Calu3 (cell line): Measurements from ENCODE around the gene SNX18. TPM values are rescaled to one million over a fixed set of nuclear protein-coding genes. Genes with fewer than 3 reads are reported as not detected.
"Not testable (repeated sequence)": the region's sequence is repeated elsewhere in the genome, so short reads cannot be mapped to it uniquely, and the experiment has no call there.

ENCODE experiments used
- BruUV-seq: library from RNA; stranded (reverse); fragments of 400-500 nt; replicated peaks from 2 replicates; lab custom pipeline; 2021; lab: Mats Ljungman, UMichigan
- CTCF ChIA-PET: fragments of 300-600 bp; sonication (Branson Sonifier 250); formaldehyde crosslinking; loops from one replicate; lab custom pipeline; 2022; ENCODE audit warnings: antibody characterized with exemption; lab: Charles Lee
- DNase-seq: peaks from one replicate; pipeline ENCODE4 v3.0.0; 2022
- H3K27ac Mint-ChIP-seq: one replicate; pipeline ENCODE4 v1.8.0; 2022; ENCODE audit warnings: mixed read lengths; ENCODE audit not compliant: unreplicated experiment
- H3K27me3 Mint-ChIP-seq: one replicate; pipeline ENCODE4 v1.8.0; 2022; ENCODE audit warnings: mixed read lengths; ENCODE audit not compliant: unreplicated experiment
- H3K36me3 Mint-ChIP-seq: one replicate; pipeline ENCODE4 v1.8.0; 2022; ENCODE audit warnings: mild to moderate bottlenecking, moderate library complexity, mixed read lengths; ENCODE audit not compliant: insufficient read depth, unreplicated experiment
- H3K4me1 Mint-ChIP-seq: one replicate; pipeline ENCODE4 v1.8.0; 2022; ENCODE audit warnings: mild to moderate bottlenecking, low read depth, mixed read lengths; ENCODE audit not compliant: unreplicated experiment
- H3K4me3 Mint-ChIP-seq: one replicate; pipeline ENCODE4 v1.8.0; 2022; ENCODE audit warnings: mild to moderate bottlenecking, low read depth, moderate library complexity, mixed read lengths; ENCODE audit not compliant: unreplicated experiment
- H3K9me3 Mint-ChIP-seq: one replicate; pipeline ENCODE4 v1.8.0; 2022; ENCODE audit warnings: low read depth, mixed read lengths; ENCODE audit not compliant: unreplicated experiment
- intact Hi-C: fragments of 100-400 bp; cut with micrococcal nuclease; formaldehyde crosslinking; loops from one replicate; pipeline ENCODE4 v1.10.0; 2022; ENCODE audit not compliant: unreplicated experiment
- total RNA-seq: library from RNA; stranded (reverse); gene quantifications from 2 replicates; pipeline ENCODE4 v1.2.3, GENCODE V29; 2022
- TF ChIP-seq, protein P1 (sequence below): fragments of 200-600 bp; IDR thresholded peaks from one replicate; pipeline ENCODE4 v1.8.0; 2022; ENCODE audit warnings: antibody characterized with exemption; ENCODE audit not compliant: unreplicated experiment

SNX18 gene
- total RNA-seq, 1 experiment from 2014 or later = 22.8 TPM

DNA sequence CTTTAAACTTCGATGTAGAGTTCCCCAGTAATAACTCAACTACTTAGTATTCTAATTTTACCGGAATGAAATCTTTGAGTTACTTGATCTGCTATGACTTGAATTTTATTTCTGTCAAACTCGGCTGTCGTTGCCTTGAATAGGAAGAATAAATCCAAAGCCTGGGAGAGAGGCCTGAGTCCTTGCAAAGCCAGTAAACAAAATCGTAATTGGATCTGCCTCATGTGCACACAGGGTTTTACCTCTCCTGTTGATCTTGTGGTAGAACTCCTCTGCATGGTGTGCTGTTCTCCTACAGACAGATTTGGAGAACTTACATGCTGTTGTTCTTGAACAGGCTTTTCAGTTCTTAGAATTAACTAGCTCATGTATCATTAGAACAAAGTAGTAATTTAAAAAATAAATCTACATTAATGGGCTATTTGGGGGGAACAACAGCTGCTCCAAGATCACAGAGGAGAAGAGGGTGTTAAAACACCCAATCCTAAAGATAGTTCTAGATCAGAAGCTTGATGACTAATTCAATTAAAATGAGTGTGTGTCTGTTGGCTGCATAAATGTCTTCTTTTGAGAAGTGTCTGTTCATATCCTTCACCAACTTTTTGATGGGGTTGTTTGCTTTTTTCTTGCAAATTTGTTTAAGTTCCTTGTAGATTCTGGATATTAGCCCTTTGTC lies 33.2 kb upstream of the SNX18 start:
- Mint-ChIP-seq H3K9me3 (peaks cover 2% of the 10 kb centered on the region), H3K36me3 (no peaks in the 10 kb centered on the region), H3K4me1 (no peaks in the 10 kb centered on the region), H3K4me3 (no peak overlapping the region), H3K27ac (no peak overlapping the region), H3K27me3 (peaks cover 35% of the 10 kb centered on the region)
- no TSS peak for BruUV-seq
- CTCF ChIA-PET = no interaction called here
- no peak for DNase-seq
- TF ChIP-seq, protein P1, sequence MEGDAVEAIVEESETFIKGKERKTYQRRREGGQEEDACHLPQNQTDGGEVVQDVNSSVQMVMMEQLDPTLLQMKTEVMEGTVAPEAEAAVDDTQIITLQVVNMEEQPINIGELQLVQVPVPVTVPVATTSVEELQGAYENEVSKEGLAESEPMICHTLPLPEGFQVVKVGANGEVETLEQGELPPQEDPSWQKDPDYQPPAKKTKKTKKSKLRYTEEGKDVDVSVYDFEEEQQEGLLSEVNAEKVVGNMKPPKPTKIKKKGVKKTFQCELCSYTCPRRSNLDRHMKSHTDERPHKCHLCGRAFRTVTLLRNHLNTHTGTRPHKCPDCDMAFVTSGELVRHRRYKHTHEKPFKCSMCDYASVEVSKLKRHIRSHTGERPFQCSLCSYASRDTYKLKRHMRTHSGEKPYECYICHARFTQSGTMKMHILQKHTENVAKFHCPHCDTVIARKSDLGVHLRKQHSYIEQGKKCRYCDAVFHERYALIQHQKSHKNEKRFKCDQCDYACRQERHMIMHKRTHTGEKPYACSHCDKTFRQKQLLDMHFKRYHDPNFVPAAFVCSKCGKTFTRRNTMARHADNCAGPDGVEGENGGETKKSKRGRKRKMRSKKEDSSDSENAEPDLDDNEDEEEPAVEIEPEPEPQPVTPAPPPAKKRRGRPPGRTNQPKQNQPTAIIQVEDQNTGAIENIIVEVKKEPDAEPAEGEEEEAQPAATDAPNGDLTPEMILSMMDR = no peak
- intact Hi-C loops = no loop called here

DNA sequence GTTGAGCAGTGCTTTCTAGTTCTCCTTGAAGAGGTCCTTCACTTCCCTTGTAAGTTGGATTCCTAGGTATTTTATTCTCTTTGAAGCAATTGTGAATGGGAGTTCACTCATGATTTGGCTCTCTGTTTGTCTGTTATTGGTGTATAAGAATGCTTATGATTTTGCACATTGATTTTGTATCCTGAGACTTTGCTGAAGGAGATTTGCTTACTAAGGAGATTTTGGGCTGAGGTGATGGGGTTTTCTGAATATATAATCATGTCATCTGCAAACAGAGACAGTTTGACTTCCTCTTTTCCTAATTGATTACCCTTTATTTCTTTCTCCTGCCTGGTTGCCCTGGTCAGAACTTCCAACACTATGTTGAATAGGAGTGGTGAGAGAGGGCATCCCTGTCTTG lies 31.9 kb upstream of the SNX18 start:
- CTCF ChIA-PET, H3K36me3 Mint-ChIP-seq, H3K9me3 Mint-ChIP-seq, DNase-seq, H3K4me1 Mint-ChIP-seq, H3K27ac Mint-ChIP-seq, intact Hi-C loops, H3K4me3 Mint-ChIP-seq, BruUV-seq: not testable (repeated sequence)
- peaks cover 33% of the 10 kb centered on the region for H3K27me3 Mint-ChIP-seq

DNA sequence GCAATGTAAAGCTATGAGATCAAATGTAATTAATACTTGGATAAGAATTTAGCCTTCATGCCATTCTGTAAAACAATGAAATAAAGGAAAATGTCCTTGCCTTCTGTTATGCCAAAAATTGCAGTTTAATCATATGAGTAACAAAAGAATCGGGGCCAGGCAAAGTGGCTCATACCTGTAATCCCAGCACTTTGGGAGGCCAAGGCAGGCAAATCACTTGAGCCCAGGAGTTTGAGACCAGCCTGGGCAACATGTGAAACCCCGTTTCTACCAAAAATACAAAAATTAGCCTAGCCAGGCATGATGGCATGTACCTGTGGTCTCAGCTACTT lies 27.9 kb upstream of the SNX18 start:
- not testable (repeated sequence) for H3K4me1 Mint-ChIP-seq, H3K27ac Mint-ChIP-seq, H3K4me3 Mint-ChIP-seq, H3K36me3 Mint-ChIP-seq, DNase-seq, BruUV-seq, H3K9me3 Mint-ChIP-seq
- CTCF ChIA-PET = interaction anchor here (0.8 to 3.1 kb wide), 7 partner anchors 9 to 406 kb away, joined by 3 to 15 read pairs (median 5); no protein-coding TSS in a partner anchor
- peaks cover 42% of the 10 kb centered on the region for H3K27me3 Mint-ChIP-seq
- intact Hi-C loops = loop anchor here (1.0 kb wide), 2 partner anchors 42 to 46 kb away; no protein-coding TSS in a partner anchor

DNA sequence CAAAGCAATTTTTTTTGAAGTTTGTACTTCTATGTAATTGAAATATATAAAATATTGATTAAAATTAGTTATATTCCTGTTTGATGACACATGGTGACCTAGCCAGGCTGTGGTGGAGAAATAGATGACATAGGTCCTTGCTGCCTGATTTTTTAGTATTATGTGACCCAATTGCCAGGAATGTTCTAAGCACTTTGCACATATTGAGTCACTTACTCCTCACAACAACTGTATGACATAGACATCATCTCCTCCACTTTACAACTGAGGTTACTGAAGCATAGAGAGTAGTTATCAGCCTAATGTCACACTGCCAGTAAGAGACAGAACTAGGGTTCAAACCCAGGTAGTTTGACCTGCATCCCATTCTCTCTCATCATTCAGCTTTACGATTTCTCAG lies 26.2 kb upstream of the SNX18 start:
- no peak overlapping the region for H3K27ac Mint-ChIP-seq
- no peaks in the 10 kb centered on the region for H3K36me3 Mint-ChIP-seq
- H3K4me1 Mint-ChIP-seq = no peaks in the 10 kb centered on the region
- no peak overlapping the region for H3K4me3 Mint-ChIP-seq
- no peak for DNase-seq
- intact Hi-C loops = no loop called here
- BruUV-seq = no TSS peak
- TF ChIP-seq, protein P1 = no peak
- CTCF ChIA-PET = no interaction called here
- H3K9me3 Mint-ChIP-seq = no peaks in the 10 kb centered on the region
- peaks cover 47% of the 10 kb centered on the region for H3K27me3 Mint-ChIP-seq

DNA sequence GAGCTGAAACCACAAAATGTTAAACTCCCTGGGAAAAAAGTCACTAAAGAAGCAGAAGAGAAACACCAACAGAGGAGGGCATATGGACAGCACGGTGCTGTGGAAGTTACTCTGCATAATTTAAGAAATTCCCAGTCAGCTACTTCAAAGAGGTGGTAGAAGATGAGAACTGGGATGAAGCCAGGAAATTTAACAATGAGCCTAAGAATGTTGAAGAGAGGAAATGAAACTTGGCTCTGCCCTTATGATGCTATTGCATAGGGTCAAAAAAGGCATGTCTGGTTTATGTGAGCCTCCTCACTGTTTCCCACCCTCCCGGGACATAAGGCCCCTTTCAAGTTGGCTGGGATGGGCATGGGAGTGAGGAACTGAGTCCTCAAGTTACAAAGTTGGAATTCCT lies 25.4 kb upstream of the SNX18 start:
- Mint-ChIP-seq H3K9me3 (no peaks in the 10 kb centered on the region), H3K27me3 (peaks cover 47% of the 10 kb centered on the region), H3K4me3 (no peak overlapping the region), H3K36me3 (no peaks in the 10 kb centered on the region), H3K4me1 (no peaks in the 10 kb centered on the region), H3K27ac (no peak overlapping the region)
- DNase-seq = no peak
- no TSS peak for BruUV-seq
- intact Hi-C loops = no loop called here
- CTCF ChIA-PET = no interaction called here
- TF ChIP-seq, protein P1 = no peak
